GM12891 (cell line): ENCODE data around the gene HRG.

ENCODE experiments used
- PAX5 ChIP-seq: IDR thresholded peaks from 2 replicates; pipeline ENCODE4 v1.6.1; 2011; ENCODE audit warnings: low read length, moderate library complexity, mild to moderate bottlenecking; ENCODE audit not compliant: insufficient read depth, severe bottlenecking
- POLR2A ChIP-seq: IDR thresholded peaks from 2 replicates; pipeline ENCODE4 v1.6.1; 2011; ENCODE audit warnings: low read depth, low read length, control low read depth
- POLR2AphosphoS5 ChIP-seq: IDR thresholded peaks from 2 replicates; pipeline ENCODE4 v1.6.1; 2011; ENCODE audit warnings: low read depth, low read length, control low read depth
- POU2F2 ChIP-seq: IDR thresholded peaks from 2 replicates; pipeline ENCODE4 v1.6.1; 2011; ENCODE audit warnings: low read depth, mild to moderate bottlenecking, control low read depth, low read length, moderate library complexity
- SPI1 ChIP-seq: IDR thresholded peaks from 2 replicates; pipeline ENCODE4 v1.6.1; 2011; ENCODE audit warnings: low read depth, low read length, control low read depth
- TAF1 ChIP-seq: IDR thresholded peaks from 2 replicates; pipeline ENCODE4 v1.6.1; 2011; ENCODE audit warnings: low read depth, low read length, control low read depth

- TF ChIP-seq POLR2A (no peak), POLR2AphosphoS5 (no peak), TAF1 (no peak), SPI1 (no peak), PAX5 (no peak), POU2F2 (no peak)
Measured at GRCh38 chr3:186671051-186671450, 5.2 kb downstream of the HRG start.
